ENCODE results near the gene TUT7. TPM values are rescaled to one million over a fixed set of nuclear protein-coding genes. Genes with fewer than 3 reads are reported as not detected.
A peak's percentile ranks its signal among the peaks of the same experiment; 100 is the strongest.

Gene TUT7
- total RNA-seq, 1 experiment from 2014 or later = 51.2 TPM

DNA sequence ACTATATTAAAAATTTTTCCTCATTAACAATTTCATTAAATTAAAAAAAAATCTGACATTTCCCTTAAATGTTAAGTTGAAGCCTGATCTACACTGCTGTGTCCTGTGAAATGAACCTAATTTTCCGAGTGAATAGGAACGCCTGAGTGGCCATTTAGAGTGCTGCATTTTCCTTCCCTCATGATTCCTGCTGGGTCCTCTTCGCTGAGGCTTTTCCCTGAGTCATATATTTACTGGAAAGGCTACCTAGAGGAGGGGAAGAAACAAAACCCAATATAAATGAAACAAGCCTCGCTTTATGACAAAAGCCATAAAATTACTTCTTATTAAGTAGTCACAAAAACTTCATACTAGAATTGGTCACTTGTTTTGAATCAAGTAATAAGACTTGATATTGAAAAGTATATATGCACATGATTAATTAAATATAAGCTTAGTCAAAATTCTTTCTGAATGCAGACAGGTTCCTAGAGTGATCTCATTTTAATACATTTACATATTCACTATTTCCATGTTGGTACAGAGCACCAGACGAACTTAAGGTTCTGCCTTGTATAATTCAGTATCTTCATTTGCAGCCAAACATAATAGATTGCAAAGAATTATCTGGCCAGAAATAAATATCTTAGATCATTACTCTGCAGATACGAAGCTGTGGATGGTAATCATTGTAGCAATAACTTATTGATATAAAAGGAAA is 65.6 kb downstream of the TUT7 start:
- Histone ChIP-seq H3K4me1 (ENCODE audit: low read length) (peaks cover 37% of the 10 kb centered on the region), H3K9ac (ENCODE audit: low read length) (no peak overlapping the region), H3K4me2 (ENCODE audit: low read depth, low read length, poor library complexity, severe bottlenecking) (no peak overlapping the region), H3K27ac (ENCODE audit: low read length) (peak overlapping the region; percentile 9; the same call in 1 of the 2 replicates), H2AFZ (ENCODE audit: low read length) (no peak overlapping the region), H3K36me3 (ENCODE audit: insufficient read depth, low read length) (peaks cover 12% of the 10 kb centered on the region; the same call in 1 of the 2 replicates), H3K9me2 (replicated peaks; ENCODE audit: insufficient read depth, low read length) (no peaks in the 10 kb centered on the region), H3K27me3 (ENCODE audit: low read length) (no peaks in the 10 kb centered on the region), H4K20me1 (ENCODE audit: insufficient read depth, low read depth, low read length) (no peaks in the 10 kb centered on the region), H3K79me2 (ENCODE audit: low read length) (peaks cover 24% of the 10 kb centered on the region), H3K4me3 (ENCODE audit: low read length) (no peak overlapping the region), H3K9me3 (ENCODE audit: low read length) (no peaks in the 10 kb centered on the region)
- no peak for DNase-seq

DNA sequence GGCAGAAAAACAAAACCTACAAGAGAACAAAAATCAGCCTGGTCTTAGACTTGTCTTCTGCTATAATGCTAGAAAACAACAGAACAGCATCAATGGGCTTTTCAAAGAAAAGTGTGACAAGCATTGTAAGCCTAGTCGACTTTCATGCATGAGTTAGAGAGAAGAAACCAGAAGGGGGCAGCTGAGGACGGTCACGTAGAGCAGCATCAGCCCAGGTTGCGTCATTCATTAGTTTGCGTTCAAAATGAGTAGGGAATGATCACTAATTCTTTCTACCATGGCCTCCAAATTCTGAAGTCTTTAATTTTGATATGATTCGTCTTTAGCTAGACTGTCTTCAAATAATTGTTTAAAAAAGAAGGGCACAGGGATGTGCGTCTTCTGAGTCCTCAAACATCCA is 67.2 kb downstream of the TUT7 start:
- Histone ChIP-seq H3K9me3 (ENCODE audit: low read length) (no peaks in the 10 kb centered on the region), H3K4me1 (ENCODE audit: low read length) (peaks cover 43% of the 10 kb centered on the region), H3K36me3 (ENCODE audit: insufficient read depth, low read length) (peaks cover 12% of the 10 kb centered on the region; the same call in 1 of the 2 replicates), H3K27ac (ENCODE audit: low read length) (peak overlapping the region; percentile 60), H3K4me3 (ENCODE audit: low read length) (no peak overlapping the region), H4K20me1 (ENCODE audit: insufficient read depth, low read depth, low read length) (no peaks in the 10 kb centered on the region), H2AFZ (ENCODE audit: low read length) (no peak overlapping the region), H3K9ac (ENCODE audit: low read length) (no peak overlapping the region; the same call in 1 of the 2 replicates), H3K9me2 (replicated peaks; ENCODE audit: insufficient read depth, low read length) (no peaks in the 10 kb centered on the region), H3K79me2 (ENCODE audit: low read length) (peaks cover 19% of the 10 kb centered on the region), H3K27me3 (ENCODE audit: low read length) (no peaks in the 10 kb centered on the region), H3K4me2 (ENCODE audit: low read depth, low read length, poor library complexity, severe bottlenecking) (no peak overlapping the region)
- DNase-seq = peak; percentile 81

DNA sequence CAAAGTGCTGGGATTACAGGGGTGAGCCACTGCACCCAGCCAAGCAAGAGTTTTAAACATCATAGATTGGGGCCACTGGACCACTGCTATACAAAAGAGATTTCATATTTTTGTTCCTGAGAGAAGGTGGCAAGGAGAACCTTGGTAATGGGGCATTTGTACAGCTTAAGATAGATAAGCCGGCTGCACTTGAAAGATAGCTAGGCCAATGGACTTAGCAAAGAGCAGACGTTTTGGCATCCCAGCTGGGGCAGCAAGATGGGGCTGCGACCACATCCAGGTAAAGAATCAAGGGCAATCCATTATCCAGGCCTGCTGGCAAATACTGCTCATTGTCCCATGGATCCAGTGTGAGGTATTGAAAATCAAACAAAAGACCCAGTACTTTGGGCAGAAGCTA is 67.9 kb downstream of the TUT7 start:
- Histone ChIP-seq H3K79me2 (ENCODE audit: low read length) (peaks cover 21% of the 10 kb centered on the region), H3K27ac (ENCODE audit: low read length) (peak overlapping the region; percentile 60)

DNA sequence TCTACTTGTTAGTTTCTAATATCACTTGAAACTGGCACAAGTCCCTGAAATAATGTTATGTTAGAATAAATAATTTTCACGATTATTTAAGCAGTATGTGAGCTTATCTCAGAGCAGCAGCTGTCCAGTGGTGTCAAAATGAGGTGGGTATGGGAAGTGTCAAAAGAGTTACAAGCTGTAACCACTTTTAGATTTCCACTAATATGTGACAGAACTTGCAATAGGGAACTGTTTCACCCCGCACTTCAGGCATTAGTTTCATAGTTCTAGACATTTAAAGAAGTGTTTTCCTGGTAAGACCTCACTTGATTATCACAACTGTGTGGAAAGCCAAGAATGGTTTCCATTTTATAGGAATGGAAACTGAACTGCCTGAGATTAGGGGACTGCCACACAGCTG is 68.9 kb downstream of the TUT7 start:
- no peak for DNase-seq
- Histone ChIP-seq H3K4me1 (ENCODE audit: low read length) (peaks cover 51% of the 10 kb centered on the region), H3K36me3 (ENCODE audit: insufficient read depth, low read length) (peaks cover 12% of the 10 kb centered on the region; the same call in 1 of the 2 replicates), H3K27me3 (ENCODE audit: low read length) (no peaks in the 10 kb centered on the region), H3K9me3 (ENCODE audit: low read length) (no peaks in the 10 kb centered on the region), H2AFZ (ENCODE audit: low read length) (no peak overlapping the region), H3K9ac (ENCODE audit: low read length) (no peak overlapping the region), H3K9me2 (replicated peaks; ENCODE audit: insufficient read depth, low read length) (no peaks in the 10 kb centered on the region), H3K27ac (ENCODE audit: low read length) (peak overlapping the region; percentile 41), H3K4me3 (ENCODE audit: low read length) (no peak overlapping the region), H3K4me2 (ENCODE audit: low read depth, low read length, poor library complexity, severe bottlenecking) (no peak overlapping the region), H4K20me1 (ENCODE audit: insufficient read depth, low read depth, low read length) (no peaks in the 10 kb centered on the region), H3K79me2 (ENCODE audit: low read length) (peaks cover 28% of the 10 kb centered on the region)

More for the DNA sequence above, 67.9 kb downstream of the TUT7 start:
- Histone ChIP-seq H3K4me2 (ENCODE audit: low read depth, low read length, poor library complexity, severe bottlenecking) (no peak overlapping the region), H4K20me1 (ENCODE audit: insufficient read depth, low read depth, low read length) (no peaks in the 10 kb centered on the region), H3K27me3 (ENCODE audit: low read length) (no peaks in the 10 kb centered on the region), H3K9me3 (ENCODE audit: low read length) (no peaks in the 10 kb centered on the region), H2AFZ (ENCODE audit: low read length) (no peak overlapping the region), H3K9me2 (replicated peaks; ENCODE audit: insufficient read depth, low read length) (no peaks in the 10 kb centered on the region), H3K4me3 (ENCODE audit: low read length) (no peak overlapping the region), H3K9ac (ENCODE audit: low read length) (no peak overlapping the region), H3K4me1 (ENCODE audit: low read length) (peaks cover 43% of the 10 kb centered on the region), H3K36me3 (ENCODE audit: insufficient read depth, low read length) (peaks cover 12% of the 10 kb centered on the region; the same call in 1 of the 2 replicates)
- no peak for DNase-seq

DNA sequence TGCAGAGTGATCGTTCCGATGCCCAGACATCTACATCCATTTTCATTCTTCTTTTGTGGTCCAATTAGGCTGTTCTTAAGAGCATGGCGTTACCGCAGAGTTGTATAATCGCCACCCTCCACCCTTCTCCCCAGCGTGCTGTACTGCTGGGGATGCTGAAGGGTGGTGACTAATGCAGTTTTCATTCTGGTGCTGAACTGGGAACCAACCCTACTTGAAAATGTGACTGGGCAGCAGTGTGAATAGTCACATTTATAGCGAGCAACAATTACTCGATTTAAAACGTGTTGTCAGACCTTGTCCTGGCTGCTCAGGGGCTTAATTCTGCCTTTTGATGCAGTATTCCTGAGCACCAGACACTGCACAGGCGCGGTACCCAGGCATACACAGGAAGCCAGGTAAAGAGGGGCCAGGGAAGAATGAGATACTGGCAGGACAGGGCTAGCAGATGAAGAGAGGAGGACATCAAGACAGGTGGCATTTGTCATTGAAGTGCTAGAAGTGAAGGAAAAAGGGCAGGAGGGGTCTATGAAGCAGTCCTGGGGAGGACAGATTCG is 71.2 kb downstream of the TUT7 start:
- Histone ChIP-seq H3K4me3 (ENCODE audit: low read length) (peak overlapping the region; percentile 91), H2AFZ (ENCODE audit: low read length) (peak overlapping the region; percentile 76), H3K9ac (ENCODE audit: low read length) (peak overlapping the region; percentile 93), H3K9me2 (replicated peaks; ENCODE audit: insufficient read depth, low read length) (no peaks in the 10 kb centered on the region), H3K36me3 (ENCODE audit: insufficient read depth, low read length) (peaks cover 7% of the 10 kb centered on the region; the same call in 1 of the 2 replicates), H3K79me2 (ENCODE audit: low read length) (peaks cover 41% of the 10 kb centered on the region), H3K4me2 (ENCODE audit: low read depth, low read length, poor library complexity, severe bottlenecking) (peak overlapping the region; percentile 80), H3K27ac (ENCODE audit: low read length) (peak overlapping the region; percentile 17), H4K20me1 (ENCODE audit: insufficient read depth, low read depth, low read length) (no peaks in the 10 kb centered on the region), H3K9me3 (ENCODE audit: low read length) (no peaks in the 10 kb centered on the region), H3K27me3 (ENCODE audit: low read length) (no peaks in the 10 kb centered on the region), H3K4me1 (ENCODE audit: low read length) (peaks cover 60% of the 10 kb centered on the region)
- no peak for DNase-seq

DNA sequence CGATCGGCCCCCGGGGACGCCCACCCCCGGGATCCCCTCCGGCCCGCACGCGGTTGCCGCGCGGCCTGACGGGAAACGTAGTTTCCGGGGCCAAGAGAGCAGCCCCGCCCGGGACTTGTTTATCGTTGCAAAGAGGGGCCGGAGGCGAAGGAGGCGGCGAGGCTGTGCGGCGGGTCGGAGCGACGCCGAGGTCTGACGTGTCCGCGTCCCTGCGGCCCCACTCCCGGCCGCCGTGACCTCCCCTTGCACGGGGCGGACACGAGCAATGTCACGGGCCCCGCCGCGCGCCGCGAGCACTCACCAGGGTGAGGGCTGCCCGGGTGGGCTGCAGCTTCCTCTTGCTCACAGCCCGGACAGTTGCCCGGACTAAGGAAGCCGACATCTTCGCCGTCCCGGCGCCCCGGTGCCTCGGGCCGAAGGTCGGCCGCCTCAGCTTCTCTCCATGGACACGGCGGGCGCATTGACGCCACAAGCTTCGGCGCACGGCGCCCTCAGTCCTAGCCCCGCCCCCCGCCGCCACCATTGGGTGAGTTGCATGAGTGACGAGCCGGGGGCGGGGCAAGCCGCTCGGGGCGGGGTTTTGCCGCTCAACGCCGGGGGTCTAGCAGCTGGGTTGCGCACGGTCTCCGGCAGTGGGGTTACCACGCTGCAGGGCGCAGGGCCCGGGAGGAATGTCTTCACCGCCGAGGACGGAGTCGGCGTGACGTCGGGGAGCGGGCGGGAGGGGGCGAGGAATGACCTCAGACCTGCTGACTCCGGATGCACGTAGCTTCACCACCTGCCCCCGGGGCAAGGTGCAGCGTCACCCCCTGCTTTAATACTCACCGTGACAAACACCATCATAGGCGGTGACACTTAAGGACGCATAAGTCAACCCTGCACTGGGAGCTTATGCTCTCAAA is 71.9 kb downstream of the TUT7 start, which contains the start of gene ISCA1:
ISCA1 (minus strand) TSS at position 462 of the 902 bp plus-strand sequence; CDS start at position 382, 80 bp downstream.
- Histone ChIP-seq H3K79me2 (ENCODE audit: low read length) (peaks cover 49% of the 10 kb centered on the region), H3K4me1 (ENCODE audit: low read length) (peaks cover 60% of the 10 kb centered on the region), H3K27ac (ENCODE audit: low read length) (peak within 1 kb of the TSS; percentile 73), H2AFZ (ENCODE audit: low read length) (peak within 1 kb of the TSS; percentile 83), H4K20me1 (ENCODE audit: insufficient read depth, low read depth, low read length) (no peaks in the 10 kb centered on the region), H3K36me3 (ENCODE audit: insufficient read depth, low read length) (peaks cover 7% of the 10 kb centered on the region; the same call in 1 of the 2 replicates), H3K27me3 (ENCODE audit: low read length) (no peaks in the 10 kb centered on the region), H3K4me2 (ENCODE audit: low read depth, low read length, poor library complexity, severe bottlenecking) (peak within 1 kb of the TSS; percentile 80), H3K9ac (ENCODE audit: low read length) (peak within 1 kb of the TSS; percentile 93), H3K4me3 (ENCODE audit: low read length) (peak within 1 kb of the TSS; percentile 91), H3K9me3 (ENCODE audit: low read length) (no peaks in the 10 kb centered on the region), H3K9me2 (replicated peaks; ENCODE audit: insufficient read depth, low read length) (no peaks in the 10 kb centered on the region)
- peak; percentile 98 for DNase-seq

DNA sequence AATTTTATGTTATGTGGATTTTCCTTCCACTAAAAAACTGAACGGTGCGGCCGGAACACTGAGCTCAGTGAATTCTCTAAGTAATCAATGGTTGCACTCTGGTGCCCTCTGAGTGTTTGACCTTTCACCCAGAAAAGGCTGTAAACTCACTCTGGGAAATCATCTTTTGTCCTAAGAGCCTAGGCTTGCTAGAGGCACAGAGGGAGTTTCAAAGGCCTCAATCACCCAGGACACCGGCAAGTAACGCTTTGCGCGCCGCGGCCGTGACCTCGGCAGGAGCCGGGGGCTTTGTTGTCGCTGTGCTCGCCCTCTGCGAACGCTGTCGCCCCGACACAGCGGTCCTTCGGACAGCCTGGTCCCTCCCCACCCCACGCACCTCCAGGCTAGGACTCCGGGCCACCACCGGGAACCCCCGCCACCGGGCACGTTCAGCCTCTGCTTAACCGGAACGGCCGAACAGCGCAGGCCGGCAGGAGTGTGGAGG is 72.6 kb downstream of the TUT7 start:
- Histone ChIP-seq H2AFZ (ENCODE audit: low read length) (peak overlapping the region; percentile 83), H3K79me2 (ENCODE audit: low read length) (peaks cover 56% of the 10 kb centered on the region), H3K4me3 (ENCODE audit: low read length) (peak overlapping the region; percentile 91)

More for the DNA sequence above, 72.6 kb downstream of the TUT7 start:
- peaks cover 61% of the 10 kb centered on the region for H3K4me1 ChIP-seq (ENCODE audit: low read length)
- H3K36me3 ChIP-seq (ENCODE audit: insufficient read depth, low read length) = peaks cover 7% of the 10 kb centered on the region; the same call in 1 of the 2 replicates
- no peaks in the 10 kb centered on the region for H3K9me2 ChIP-seq (replicated peaks; ENCODE audit: insufficient read depth, low read length)
- H3K27ac ChIP-seq (ENCODE audit: low read length) = peak overlapping the region; percentile 73
- no peak for DNase-seq
- H3K27me3 ChIP-seq (ENCODE audit: low read length) = no peaks in the 10 kb centered on the region
- peak overlapping the region; percentile 80 for H3K4me2 ChIP-seq (ENCODE audit: low read depth, low read length, poor library complexity, severe bottlenecking)
- no peaks in the 10 kb centered on the region for H4K20me1 ChIP-seq (ENCODE audit: insufficient read depth, low read depth, low read length)
- no peaks in the 10 kb centered on the region for H3K9me3 ChIP-seq (ENCODE audit: low read length)
- H3K9ac ChIP-seq (ENCODE audit: low read length) = peak overlapping the region; percentile 93

All from Karpas-422 (cell line).